ENCODE data around the gene TBATA. TPM values are rescaled to one million over a fixed set of nuclear protein-coding genes. Genes with fewer than 3 reads are reported as not detected.

TBATA gene
- total and polyA plus RNA-seq, 8 donors: not detected

- peak; percentile 92 to 97 (median 94) for ATAC-seq
- Histone ChIP-seq H3K4me1 (peaks cover 7 to 9% (median 8%) of the 10 kb centered on the region in 3 donors), H3K9me3 (no peaks in the 10 kb centered on the region), H3K4me3 (peak within 1 kb of the TSS; percentile 63 to 74 (median 68)), H3K27me3 (no peaks in the 10 kb centered on the region), H3K27ac (peak within 1 kb of the TSS; percentile 84 to 94 (median 90)), H3K36me3 (peaks cover 0 to 12% (median 3%) of the 10 kb centered on the region in 3 donors)
- intact Hi-C loops (cut with DNase I): loop anchor here in 1 of 3 donors (5.0 kb wide), 1 partner anchor 67 kb away; no protein-coding TSS in a partner anchor
- peak; percentile 76 to 97 (median 90) for DNase-seq
- peak; percentile 95 to 97 (median 96) for TF ChIP-seq CTCF (IDR thresholded peaks at IDR 0.05)
- no peak for FAIRE-seq
- 1 to 4% methylated on average over 16 to 58 of the region's 58 CpGs for WGBS, 2 donors
Observed at GRCh38 chr10:70815504-70816219, 30.5 kb upstream of the TBATA start, which contains the start of gene SGPL1. TSS of gene SGPL1 (plus strand) at chr10:70815948. CDS start at chr10:70816854, 906 bp downstream.

GRCh38 chr10:70814126-70814525, 28.9 kb upstream of the TBATA start:
- no peak overlapping the region for H3K27ac ChIP-seq
- FAIRE-seq (no peak), DNase-seq (no peak), ATAC-seq (no peak)
- 72 to 80% methylated on average over 4 of the region's 4 CpGs for WGBS, 2 donors
- no peaks in the 10 kb centered on the region for H3K27me3 ChIP-seq
- H3K9me3 ChIP-seq: no peaks in the 10 kb centered on the region
- H3K4me3 ChIP-seq: no peak overlapping the region
- H3K36me3 ChIP-seq: peaks cover 0 to 4% (median 3%) of the 10 kb centered on the region in 3 donors
- no peak for TF ChIP-seq CTCF (IDR thresholded peaks at IDR 0.05)
- intact Hi-C loops (cut with DNase I): loop anchor here in 1 of 3 donors (5.0 kb wide), 1 partner anchor 68 kb away; no protein-coding TSS in a partner anchor
- H3K4me1 ChIP-seq: peaks cover 7 to 9% (median 8%) of the 10 kb centered on the region in 3 donors

GRCh38 chr10:70812814-70813213, 27.6 kb upstream of the TBATA start:
- intact Hi-C loops (cut with DNase I): loop anchor here in 1 of 3 donors (5.0 kb wide), 1 partner anchor 69 kb away; no protein-coding TSS in a partner anchor
- Histone ChIP-seq H3K36me3 (no peaks in the 10 kb centered on the region), H3K4me3 (no peak overlapping the region), H3K27ac (no peak overlapping the region), H3K9me3 (no peaks in the 10 kb centered on the region), H3K27me3 (no peaks in the 10 kb centered on the region), H3K4me1 (peaks cover 7 to 9% (median 8%) of the 10 kb centered on the region in 3 donors)
- DNase-seq: no peak
- no peak for FAIRE-seq
- TF ChIP-seq CTCF (IDR thresholded peaks at IDR 0.05): no peak
- 85 to 92% methylated on average over 4 of the region's 4 CpGs for WGBS, 2 donors
- no peak for ATAC-seq

GRCh38 chr10:70811881-70812280, 26.7 kb upstream of the TBATA start:
- no peak overlapping the region for H3K27ac ChIP-seq
- no peaks in the 10 kb centered on the region for H3K9me3 ChIP-seq
- DNase-seq (no peak), FAIRE-seq (no peak), ATAC-seq (no peak)
- peaks cover 0 to 2% (median 1%) of the 10 kb centered on the region in 3 donors for H3K4me1 ChIP-seq
- H3K36me3 ChIP-seq: no peaks in the 10 kb centered on the region
- H3K27me3 ChIP-seq: no peaks in the 10 kb centered on the region
- intact Hi-C loops (cut with DNase I): loop anchor here in 1 of 3 donors (5.0 kb wide), 1 partner anchor 70 kb away; no protein-coding TSS in a partner anchor
- no peak overlapping the region for H3K4me3 ChIP-seq
- no peak for TF ChIP-seq CTCF (IDR thresholded peaks at IDR 0.05)
- 66 to 69% methylated on average over 3 of the region's 3 CpGs for whole genome bisulfite sequencing, 2 donors
